GM12865 (cell line): ENCODE data around the gene MCUB.
A peak's percentile ranks its signal among the peaks of the same experiment; 100 is the strongest.

Experiments used
- DNase-seq: peaks from one replicate; pipeline ENCODE4 v3.0.0; 2010; ENCODE audit warnings: low read depth
- H3K4me3 ChIP-seq: 2 replicates; pipeline ENCODE4 v1.5.1; 2011; ENCODE audit warnings: mild to moderate bottlenecking, low read depth, low read length, control low read depth
- CTCF ChIP-seq: IDR thresholded peaks from 2 replicates; pipeline ENCODE4 v1.5.1; 2011; ENCODE audit warnings: low read length, control low read depth, low read depth, inconsistent platforms; ENCODE audit not compliant: insufficient read depth; ENCODE audit errors: missing control alignments

The MCUB gene

GRCh38 chr4:109690690-109691410 is 130.8 kb downstream of the MCUB start:
- no peak overlapping the region for H3K4me3 ChIP-seq
- no peak for TF ChIP-seq CTCF
- DNase-seq, result peak; percentile 47

- no peak for DNase-seq
Measured at GRCh38 chr4:109691411-109691920, 131.4 kb downstream of the MCUB start.

GRCh38 chr4:109698656-109699055 is 138.6 kb downstream of the MCUB start:
- no peak for DNase-seq
- TF ChIP-seq CTCF, result no peak
- no peak overlapping the region for H3K4me3 ChIP-seq

More at GRCh38 chr4:109691411-109691920, 131.4 kb downstream of the MCUB start:
- no peak for TF ChIP-seq CTCF
- no peak overlapping the region for H3K4me3 ChIP-seq

- DNase-seq, result no peak
- no peak overlapping the region for H3K4me3 ChIP-seq
- no peak for TF ChIP-seq CTCF
Measured at GRCh38 chr4:109699553-109700225, 139.6 kb downstream of the MCUB start.

GRCh38 chr4:109701566-109702410 is 141.7 kb downstream of the MCUB start:
- no peak for TF ChIP-seq CTCF
- peak; percentile 41 for DNase-seq
- H3K4me3 ChIP-seq, result peak overlapping the region; percentile 74

- peak within 1 kb of the TSS; percentile 74 for H3K4me3 ChIP-seq
- TF ChIP-seq CTCF, result peak; percentile 74
- DNase-seq, result peak; percentile 73
Measured at GRCh38 chr4:109702950-109703663, 143.1 kb downstream of the MCUB start, which contains the start of gene CASP6. Gene CASP6 (minus strand): TSS chr4:109703445. CDS start chr4:109703395, 50 bp downstream.
